DND-41 (cell line): ENCODE data around the gene RBP5.

Source experiments
- CTCF ChIP-seq: IDR thresholded peaks from 2 replicates; pipeline ENCODE4 v1.5.1; 2012; ENCODE audit warnings: borderline replicate concordance, low read length, moderate library complexity, mild to moderate bottlenecking; ENCODE audit not compliant: poor library complexity, severe bottlenecking; ENCODE audit errors: extremely low read depth
- EZH2 ChIP-seq: IDR thresholded peaks from 3 replicates; pipeline ENCODE4 v1.6.1; 2012; ENCODE audit warnings: borderline replicate concordance, low read depth, mild to moderate bottlenecking, moderate library complexity, low read length, inconsistent platforms; ENCODE audit not compliant: severe bottlenecking

- TF ChIP-seq CTCF (no peak), EZH2 (no peak)
These were observed 52.8 kb downstream of the RBP5 start for GRCh38 chr12:7075939-7076338.
